Activated CD4-positive, alpha-beta T cell treated with anti-CD3 and anti-CD28 coated beads, Interleukin-2, amount 10 ng/mL, durations not matched to agents 24 days and 14 days (primary cell): ENCODE measurements around the gene PRAMEF15. TPM values are rescaled to one million over a fixed set of nuclear protein-coding genes. Genes with fewer than 3 reads are reported as not detected.
"Not testable (repeated sequence)": the region's sequence is repeated elsewhere in the genome, so short reads cannot be mapped to it uniquely, and the experiment has no call there.

Experiments
- DNase-seq: peaks from one replicate; pipeline ENCODE4 v3.0.0; 2022
- H3K27ac Mint-ChIP-seq: one replicate; pipeline ENCODE4 v1.8.0; 2022; ENCODE audit warnings: mild to moderate bottlenecking, mixed read lengths
- H3K27me3 Mint-ChIP-seq: one replicate; pipeline ENCODE4 v1.8.0; 2022; ENCODE audit warnings: mixed read lengths
- H3K36me3 Mint-ChIP-seq: one replicate; pipeline ENCODE4 v1.8.0; 2022; ENCODE audit warnings: low read depth, mild to moderate bottlenecking, mixed read lengths
- H3K4me1 Mint-ChIP-seq: one replicate; pipeline ENCODE4 v1.8.0; 2021; ENCODE audit warnings: mixed read lengths
- H3K4me3 Mint-ChIP-seq: one replicate; pipeline ENCODE4 v1.8.0; 2022; ENCODE audit warnings: mild to moderate bottlenecking, moderate library complexity, mixed read lengths
- H3K9me3 Mint-ChIP-seq: one replicate; pipeline ENCODE4 v1.8.0; 2021; ENCODE audit warnings: mixed read lengths
- intact Hi-C: fragments of 100-400 bp; cut with micrococcal nuclease; formaldehyde crosslinking; loops from one replicate; pipeline ENCODE4 v1.15.1; 2023
- total RNA-seq: library from RNA; stranded (reverse); gene quantifications from 2 replicates; pipeline ENCODE4 v1.2.3, GENCODE V29; 2022

The PRAMEF15 gene
- not detected in 2 replicates for total RNA-seq

- H3K27ac Mint-ChIP-seq, H3K9me3 Mint-ChIP-seq, intact Hi-C loops, H3K36me3 Mint-ChIP-seq, H3K27me3 Mint-ChIP-seq, DNase-seq, H3K4me3 Mint-ChIP-seq, H3K4me1 Mint-ChIP-seq: not testable (repeated sequence)
Observed at GRCh38 chr1:13315281-13315680, at the start of gene PRAMEF15. TSS of gene PRAMEF15 (plus strand) at chr1:13315581. CDS start at chr1:13318408, 2,827 bp downstream.

DNA sequence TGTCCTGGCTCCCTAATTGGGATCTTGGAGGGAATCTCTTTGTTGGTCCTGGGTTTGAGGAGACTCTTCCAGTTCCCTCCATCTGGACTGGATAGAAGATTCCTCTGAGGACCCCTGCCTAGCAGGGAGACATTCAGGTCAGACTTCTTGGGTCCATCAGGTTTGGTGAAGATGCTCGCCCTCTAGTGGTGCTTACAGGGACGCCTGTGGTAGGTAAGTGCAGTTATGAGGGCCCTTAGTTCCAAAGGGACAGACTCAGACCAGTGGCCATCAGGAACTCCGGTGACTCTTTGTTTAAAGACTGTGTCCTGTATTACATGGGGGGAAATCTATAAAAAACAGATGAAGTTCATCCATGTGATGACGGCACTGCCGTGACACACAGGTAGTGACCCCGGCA, 38.4 kb upstream of the PRAMEF15 start:
- H3K9me3 Mint-ChIP-seq, H3K4me3 Mint-ChIP-seq, H3K27me3 Mint-ChIP-seq, H3K36me3 Mint-ChIP-seq, H3K27ac Mint-ChIP-seq, DNase-seq, intact Hi-C loops, H3K4me1 Mint-ChIP-seq: not testable (repeated sequence)

GRCh38 chr1:13279617-13280016, 35.8 kb upstream of the PRAMEF15 start:
- H3K36me3 Mint-ChIP-seq, DNase-seq, H3K27me3 Mint-ChIP-seq, H3K27ac Mint-ChIP-seq, intact Hi-C loops, H3K4me1 Mint-ChIP-seq, H3K9me3 Mint-ChIP-seq, H3K4me3 Mint-ChIP-seq: not testable (repeated sequence)

GRCh38 chr1:13285037-13285436, 30.3 kb upstream of the PRAMEF15 start, which contains the start of gene PRAMEF8:
TSS of gene PRAMEF8 (minus strand) at chr1:13285137. CDS start at chr1:13284091, 1,046 bp downstream.
- H3K27me3 Mint-ChIP-seq, H3K9me3 Mint-ChIP-seq, H3K4me3 Mint-ChIP-seq, DNase-seq, H3K4me1 Mint-ChIP-seq, H3K36me3 Mint-ChIP-seq, H3K27ac Mint-ChIP-seq, intact Hi-C loops: not testable (repeated sequence)

DNA sequence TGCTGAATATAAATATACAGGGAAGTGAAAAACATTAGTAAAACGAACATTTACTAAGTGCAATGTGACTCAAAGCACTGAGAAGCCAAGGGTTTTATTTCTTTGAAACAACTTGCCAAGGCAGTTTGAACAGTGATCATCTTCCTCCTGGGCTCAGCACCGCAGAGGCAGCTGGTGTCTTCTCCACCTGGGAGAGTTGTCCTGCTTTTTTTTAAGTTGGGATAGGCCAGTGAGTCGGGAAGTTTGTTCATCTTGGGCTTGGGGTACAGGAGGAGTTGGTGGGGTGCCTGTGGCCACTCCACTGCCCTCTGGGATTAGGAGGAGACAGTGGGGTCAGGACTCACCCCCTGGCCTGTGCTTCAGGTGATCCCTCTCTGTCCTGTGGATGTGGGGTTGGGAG, 26.4 kb upstream of the PRAMEF15 start:
- H3K27me3 Mint-ChIP-seq, H3K4me1 Mint-ChIP-seq, H3K27ac Mint-ChIP-seq, H3K36me3 Mint-ChIP-seq, DNase-seq, H3K4me3 Mint-ChIP-seq, H3K9me3 Mint-ChIP-seq, intact Hi-C loops: not testable (repeated sequence)

GRCh38 chr1:13297216-13297931, 18.0 kb upstream of the PRAMEF15 start:
- H3K4me3 Mint-ChIP-seq, H3K9me3 Mint-ChIP-seq, H3K36me3 Mint-ChIP-seq, H3K27ac Mint-ChIP-seq, H3K4me1 Mint-ChIP-seq, DNase-seq, intact Hi-C loops, H3K27me3 Mint-ChIP-seq: not testable (repeated sequence)

- H3K27ac Mint-ChIP-seq, DNase-seq, H3K27me3 Mint-ChIP-seq, H3K9me3 Mint-ChIP-seq, H3K4me1 Mint-ChIP-seq, H3K36me3 Mint-ChIP-seq, intact Hi-C loops, H3K4me3 Mint-ChIP-seq: not testable (repeated sequence)
Observed at GRCh38 chr1:13298699-13299098, 16.7 kb upstream of the PRAMEF15 start.

DNA sequence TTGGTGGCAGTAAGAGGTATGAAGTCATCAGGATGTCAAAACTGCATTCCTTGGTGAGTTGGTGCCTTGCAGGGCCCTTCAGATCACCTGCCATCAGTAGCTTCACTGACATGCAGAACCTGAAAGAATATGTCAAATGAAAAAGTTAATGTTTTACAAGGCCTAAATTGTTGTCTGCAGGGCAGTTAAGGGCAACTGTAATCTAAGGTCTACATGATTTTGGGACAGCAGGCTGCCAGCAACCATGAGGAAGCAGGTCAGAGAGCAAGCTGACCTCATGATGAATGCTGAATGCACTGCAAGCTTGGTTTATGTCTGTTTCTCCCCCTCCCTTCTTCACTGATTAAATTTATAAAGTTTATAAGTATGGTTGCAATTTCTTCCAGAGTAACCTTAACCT, 13.2 kb upstream of the PRAMEF15 start:
- H3K4me3 Mint-ChIP-seq: not testable (repeated sequence)

GRCh38 chr1:13303239-13303638, 12.1 kb upstream of the PRAMEF15 start, which contains the start of gene PRAMEF33:
TSS of gene PRAMEF33 (plus strand) at chr1:13303539. CDS start at chr1:13305955, 2,416 bp downstream.
- H3K4me3 Mint-ChIP-seq, H3K9me3 Mint-ChIP-seq, intact Hi-C loops, H3K27ac Mint-ChIP-seq, DNase-seq, H3K27me3 Mint-ChIP-seq, H3K4me1 Mint-ChIP-seq, H3K36me3 Mint-ChIP-seq: not testable (repeated sequence)

More for the DNA sequence above, 13.2 kb upstream of the PRAMEF15 start:
- DNase-seq, H3K9me3 Mint-ChIP-seq, intact Hi-C loops, H3K27ac Mint-ChIP-seq, H3K27me3 Mint-ChIP-seq, H3K36me3 Mint-ChIP-seq, H3K4me1 Mint-ChIP-seq: not testable (repeated sequence)

DNA sequence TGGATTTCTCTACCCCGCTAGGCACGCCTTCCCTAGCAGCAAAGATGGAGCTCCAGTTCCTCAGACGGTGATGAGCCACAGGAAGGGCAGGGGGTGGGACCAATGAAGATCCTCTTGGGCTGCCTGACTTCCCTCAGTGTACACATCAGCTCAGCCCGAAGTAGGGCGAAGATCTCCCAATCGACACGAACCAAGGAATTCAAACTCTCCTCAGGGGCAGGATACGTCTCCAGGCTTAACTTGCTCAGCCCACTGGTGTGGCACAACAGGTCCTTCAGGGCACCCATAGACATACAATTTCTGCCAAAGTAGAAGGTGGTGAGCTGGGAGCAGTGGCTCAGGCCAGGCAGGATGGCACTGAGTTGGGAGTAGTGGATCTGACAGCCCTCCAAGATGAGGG, 27.1 kb downstream of the PRAMEF15 start:
- H3K27me3 Mint-ChIP-seq, H3K36me3 Mint-ChIP-seq, DNase-seq, H3K4me1 Mint-ChIP-seq, intact Hi-C loops, H3K9me3 Mint-ChIP-seq, H3K27ac Mint-ChIP-seq, H3K4me3 Mint-ChIP-seq: not testable (repeated sequence)

DNA sequence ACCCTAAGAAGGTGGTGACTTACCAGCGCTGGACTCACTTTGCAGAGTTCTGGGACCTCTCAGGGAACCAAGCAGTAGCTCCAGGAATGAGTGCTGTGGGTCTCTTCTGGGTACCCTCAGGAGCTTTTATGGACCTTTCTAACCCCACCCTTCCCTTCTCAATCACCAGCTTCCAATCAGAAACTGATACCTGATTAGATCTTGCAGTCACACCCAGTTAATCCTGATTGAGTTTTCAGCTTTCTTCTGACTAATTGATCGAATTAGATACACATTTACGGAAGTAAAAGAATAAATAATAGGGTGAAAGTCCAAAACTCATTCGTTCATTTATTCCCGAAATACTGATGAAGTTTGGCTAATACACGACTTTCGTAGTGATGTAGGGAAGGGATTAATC, 31.7 kb downstream of the PRAMEF15 start, which contains the start of gene PRAMEF14:
TSS of gene PRAMEF14 (minus strand) at position 101 of the 400 bp plus-strand sequence. CDS start 1,820 bp downstream, outside the sequence.
- DNase-seq, H3K27me3 Mint-ChIP-seq, intact Hi-C loops, H3K27ac Mint-ChIP-seq, H3K9me3 Mint-ChIP-seq, H3K36me3 Mint-ChIP-seq, H3K4me3 Mint-ChIP-seq, H3K4me1 Mint-ChIP-seq: not testable (repeated sequence)

DNA sequence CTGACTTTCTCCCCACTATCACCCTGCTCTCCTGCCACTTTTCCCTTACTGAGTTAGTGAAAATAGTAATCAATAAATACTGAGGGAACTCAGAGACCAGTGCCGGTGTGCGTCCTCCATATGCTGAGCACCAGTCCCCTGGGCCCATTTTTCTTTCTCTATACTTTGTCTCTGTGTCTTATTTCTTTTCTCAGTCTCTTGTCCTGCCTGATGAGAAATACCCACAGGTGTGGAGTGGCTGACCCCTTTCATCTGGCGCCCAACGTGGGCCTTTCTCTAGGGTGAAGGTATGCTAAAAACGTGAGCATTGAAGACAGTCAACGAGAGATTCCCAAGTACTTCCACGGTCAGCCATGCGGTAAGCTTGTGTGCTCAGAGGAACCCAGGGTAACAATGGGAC, 38.1 kb downstream of the PRAMEF15 start:
- H3K4me3 Mint-ChIP-seq, H3K9me3 Mint-ChIP-seq, intact Hi-C loops, H3K36me3 Mint-ChIP-seq, H3K27me3 Mint-ChIP-seq, H3K4me1 Mint-ChIP-seq, H3K27ac Mint-ChIP-seq, DNase-seq: not testable (repeated sequence)

DNA sequence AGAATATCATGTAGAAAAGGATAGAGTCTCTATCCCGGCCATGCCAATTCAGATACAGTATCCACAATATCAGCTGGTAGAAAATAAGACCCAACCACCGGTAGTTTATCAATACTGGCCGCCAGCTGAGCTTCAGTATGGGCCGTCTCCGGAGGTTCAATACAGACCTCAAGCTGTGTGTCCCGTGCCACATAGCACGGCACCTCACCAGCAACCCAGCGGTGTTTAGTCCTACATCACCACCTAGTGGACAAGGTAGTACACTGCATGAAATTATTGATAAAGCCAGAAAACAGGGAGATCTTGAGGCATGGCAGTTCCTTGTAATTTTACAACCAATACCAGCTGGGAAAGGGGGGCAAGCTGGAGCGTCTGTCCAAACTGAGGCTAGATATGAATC, 39.1 kb downstream of the PRAMEF15 start:
- H3K36me3 Mint-ChIP-seq, H3K27me3 Mint-ChIP-seq, H3K4me3 Mint-ChIP-seq, H3K4me1 Mint-ChIP-seq, intact Hi-C loops, H3K27ac Mint-ChIP-seq, DNase-seq, H3K9me3 Mint-ChIP-seq: not testable (repeated sequence)

GRCh38 chr1:13356774-13357173, 41.4 kb downstream of the PRAMEF15 start:
- intact Hi-C loops, H3K27me3 Mint-ChIP-seq, H3K4me1 Mint-ChIP-seq, H3K36me3 Mint-ChIP-seq, H3K4me3 Mint-ChIP-seq, H3K9me3 Mint-ChIP-seq, H3K27ac Mint-ChIP-seq: not testable (repeated sequence)
- peak; percentile 75 for DNase-seq

GRCh38 chr1:13362364-13362763, 47.0 kb downstream of the PRAMEF15 start:
- H3K4me1 Mint-ChIP-seq, H3K9me3 Mint-ChIP-seq, H3K4me3 Mint-ChIP-seq, intact Hi-C loops, H3K36me3 Mint-ChIP-seq, H3K27me3 Mint-ChIP-seq, DNase-seq, H3K27ac Mint-ChIP-seq: not testable (repeated sequence)
